Peyer's patch (tissue), 4 donors: ENCODE results near the gene BTD. TPM values are rescaled to one million over a fixed set of nuclear protein-coding genes. Genes with fewer than 3 reads are reported as not detected.

Source experiments
- DNase-seq, 3 donors: peaks; one replicate each; pipeline ENCODE4 v3.0.0-alpha.2; 2017 to 2019
- H3K27ac ChIP-seq, 4 donors: fragments of 200-600 bp; sonication (generic); one replicate each; pipeline ENCODE4 v1.5.1; 2016 to 2019
- H3K27me3 ChIP-seq, 2 donors: fragments of 200-600 bp; sonication (generic); one replicate each; pipeline ENCODE4 v1.5.1; 2019
- H3K36me3 ChIP-seq, 3 donors: fragments of 200-600 bp; sonication (generic); one replicate each; pipeline ENCODE4 v1.5.1; 2016 to 2019
- H3K4me1 ChIP-seq, 4 donors: fragments of 200-600 bp; sonication (generic); one replicate each; pipeline ENCODE4 v1.5.1; 2016 to 2019
- H3K4me3 ChIP-seq, 4 donors: fragments of 200-600 bp; sonication (generic); 1 replicate in 3 of 4; 2 replicates in 1 of 4; pipeline ENCODE4 v1.5.1; 2016 to 2019; ENCODE audit warnings: mild to moderate bottlenecking in 1 of 4
- H3K9me3 ChIP-seq, 4 donors: fragments of 200-600 bp; sonication (generic); one replicate each; pipeline ENCODE4 v1.5.1; 2016 to 2019; ENCODE audit warnings: mild to moderate bottlenecking in 1 of 4
- POLR2A ChIP-seq, 2 donors: fragments of 450-650 bp; IDR thresholded peaks; one replicate each; pipeline ENCODE4 v1.5.1; 2017; ENCODE audit warnings: antibody characterized with exemption in 2 of 2, mild to moderate bottlenecking in 2 of 2, moderate library complexity in 2 of 2
- total RNA-seq, 4 donors: library from RNA; depleted of rRNA; stranded (reverse); fragments of >200 nt; gene quantifications; one replicate each; pipeline ENCODE4 v1.1.0, GENCODE V29; 2016
- TF ChIP-seq, protein P1 (sequence below), 6 experiments: fragments of 450-650 bp in 4 of 6; fragments of 200-600 bp in 2 of 6; sonication (generic) in 1 of 6; IDR thresholded peaks; one replicate each; pipeline ENCODE4 v1.5.1; 2017 to 2019; ENCODE audit warnings: antibody characterized with exemption in 6 of 6, mild to moderate bottlenecking in 3 of 6, moderate library complexity in 1 of 6

BTD gene
- total RNA-seq, 4 donors from 2014 or later: 9.1 to 88.4 (median 59.9) TPM

DNA sequence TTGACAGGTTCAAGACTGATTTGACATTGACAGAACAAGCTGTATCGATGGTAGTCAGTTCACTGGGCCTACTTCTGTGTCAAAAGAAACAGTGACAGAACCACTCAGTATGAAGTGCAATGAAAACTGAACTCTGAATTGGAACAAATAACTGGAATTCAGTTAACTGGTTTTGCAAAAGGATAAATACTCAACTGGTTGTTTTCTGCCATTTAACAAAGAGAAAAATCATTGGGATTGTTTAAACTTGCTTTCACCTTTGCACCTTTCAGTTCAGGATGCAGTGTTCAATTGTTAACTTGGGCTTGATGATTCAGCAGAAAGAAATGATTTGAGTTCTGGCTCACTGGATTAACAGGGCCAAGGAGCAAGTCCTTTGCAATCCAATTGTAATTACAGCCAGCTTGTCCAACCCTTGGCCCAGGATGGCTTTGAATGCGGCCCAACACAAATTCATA lies 4.9 kb downstream of the BTD start:
- Histone ChIP-seq H3K9me3 (no peaks in the 10 kb centered on the region), H3K36me3 (no peaks in the 10 kb centered on the region), H3K4me1 (peaks cover 0 to 27% (median 0%) of the 10 kb centered on the region in 4 donors), H3K27ac (peak overlapping the region in 3 of 4 donors; percentile 10 to 76 (median 59)), H3K4me3 (no peak overlapping the region), H3K27me3 (no peaks in the 10 kb centered on the region)
- TF ChIP-seq POLR2A (IDR thresholded peaks at IDR 0.05): no peak
- TF ChIP-seq, protein P1, sequence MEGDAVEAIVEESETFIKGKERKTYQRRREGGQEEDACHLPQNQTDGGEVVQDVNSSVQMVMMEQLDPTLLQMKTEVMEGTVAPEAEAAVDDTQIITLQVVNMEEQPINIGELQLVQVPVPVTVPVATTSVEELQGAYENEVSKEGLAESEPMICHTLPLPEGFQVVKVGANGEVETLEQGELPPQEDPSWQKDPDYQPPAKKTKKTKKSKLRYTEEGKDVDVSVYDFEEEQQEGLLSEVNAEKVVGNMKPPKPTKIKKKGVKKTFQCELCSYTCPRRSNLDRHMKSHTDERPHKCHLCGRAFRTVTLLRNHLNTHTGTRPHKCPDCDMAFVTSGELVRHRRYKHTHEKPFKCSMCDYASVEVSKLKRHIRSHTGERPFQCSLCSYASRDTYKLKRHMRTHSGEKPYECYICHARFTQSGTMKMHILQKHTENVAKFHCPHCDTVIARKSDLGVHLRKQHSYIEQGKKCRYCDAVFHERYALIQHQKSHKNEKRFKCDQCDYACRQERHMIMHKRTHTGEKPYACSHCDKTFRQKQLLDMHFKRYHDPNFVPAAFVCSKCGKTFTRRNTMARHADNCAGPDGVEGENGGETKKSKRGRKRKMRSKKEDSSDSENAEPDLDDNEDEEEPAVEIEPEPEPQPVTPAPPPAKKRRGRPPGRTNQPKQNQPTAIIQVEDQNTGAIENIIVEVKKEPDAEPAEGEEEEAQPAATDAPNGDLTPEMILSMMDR (IDR thresholded peaks at IDR 0.05): no peak
- peak in 1 of 3 donors; percentile 64 for DNase-seq

DNA sequence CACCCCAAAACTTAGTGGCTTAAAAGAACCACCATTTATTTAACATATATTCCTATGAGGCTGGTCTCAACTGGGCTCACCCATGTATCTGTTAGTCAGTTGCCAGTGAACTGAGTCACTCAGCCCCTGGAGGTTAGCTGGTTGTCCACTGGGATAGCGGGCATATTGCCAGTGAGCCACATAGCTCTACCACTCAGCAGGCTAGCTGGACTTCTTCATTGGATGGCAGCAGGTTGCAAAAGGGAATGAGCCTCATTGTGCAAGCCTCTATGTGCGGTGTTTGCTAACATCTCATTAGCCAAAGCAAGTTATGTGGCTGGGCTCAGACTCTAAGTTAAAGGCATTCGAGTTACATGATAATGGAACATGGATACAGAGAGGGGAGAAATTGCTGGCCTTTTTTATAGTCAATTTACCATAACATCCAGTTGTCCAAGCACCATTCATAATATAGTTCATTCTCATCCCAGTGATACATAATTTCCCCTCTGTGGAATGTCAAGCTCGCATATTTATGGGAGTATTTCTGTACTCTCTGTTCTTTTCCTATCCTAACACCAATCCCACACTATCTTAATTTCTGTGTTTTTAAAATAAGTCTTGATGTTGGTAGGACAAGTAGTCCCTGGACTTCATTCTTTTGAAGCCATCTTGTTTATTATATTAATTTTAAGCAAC lies 8.7 kb downstream of the BTD start:
- no peak overlapping the region for H3K4me3 ChIP-seq
- H3K4me1 ChIP-seq: peaks cover 0 to 14% (median 0%) of the 10 kb centered on the region in 4 donors
- H3K27ac ChIP-seq: no peak overlapping the region
- H3K9me3 ChIP-seq: no peaks in the 10 kb centered on the region
- H3K27me3 ChIP-seq: no peaks in the 10 kb centered on the region
- DNase-seq: no peak
- H3K36me3 ChIP-seq: no peaks in the 10 kb centered on the region
- no peak for TF ChIP-seq POLR2A (IDR thresholded peaks at IDR 0.05)
- TF ChIP-seq, protein P1 (IDR thresholded peaks at IDR 0.05): no peak

DNA sequence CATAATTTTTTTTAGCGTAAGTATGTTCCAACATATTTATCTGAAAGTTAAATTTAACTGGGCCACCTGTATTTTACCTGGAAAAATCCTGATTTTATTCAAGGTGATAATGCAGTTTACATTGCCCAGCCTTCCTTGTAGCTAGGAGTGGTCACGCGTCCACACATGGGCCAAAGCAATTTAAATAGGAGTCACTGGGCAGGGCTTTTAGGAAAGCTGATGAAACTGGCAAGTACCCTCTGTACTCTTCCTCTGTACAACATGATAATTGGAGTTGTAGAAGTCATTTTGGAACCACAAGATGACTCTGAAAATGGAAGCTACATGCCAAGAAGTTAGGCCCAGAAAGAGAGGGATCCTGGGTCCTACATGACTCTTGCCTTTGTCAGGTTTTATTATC lies 9.5 kb downstream of the BTD start:
- no peak for DNase-seq
- H3K4me3 ChIP-seq: no peak overlapping the region
- no peaks in the 10 kb centered on the region for H3K27me3 ChIP-seq
- TF ChIP-seq POLR2A (IDR thresholded peaks at IDR 0.05): no peak
- TF ChIP-seq, protein P1 (IDR thresholded peaks at IDR 0.05): no peak
- no peaks in the 10 kb centered on the region for H3K9me3 ChIP-seq
- peak overlapping the region in 1 of 4 donors; percentile 6 for H3K27ac ChIP-seq
- peaks cover 0 to 14% (median 0%) of the 10 kb centered on the region in 4 donors for H3K4me1 ChIP-seq
- H3K36me3 ChIP-seq: no peaks in the 10 kb centered on the region

DNA sequence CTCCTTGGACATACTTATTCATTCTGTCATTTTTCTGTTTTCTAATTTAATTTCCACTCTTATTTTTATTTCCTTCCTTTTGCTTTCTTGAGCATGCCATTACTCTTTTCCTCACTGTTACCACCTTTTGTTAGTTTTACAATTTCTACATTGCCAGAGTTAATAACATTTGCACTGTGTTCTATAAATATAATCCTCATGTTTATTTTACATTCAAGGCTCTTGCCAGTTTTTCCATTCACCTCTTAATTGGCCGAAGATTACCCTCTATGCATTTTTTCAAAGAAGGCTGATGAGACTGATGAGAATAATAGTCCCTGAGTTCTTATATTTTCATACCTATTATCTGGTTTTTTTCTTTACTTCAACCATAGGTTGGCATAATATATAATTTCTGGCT lies 10.5 kb downstream of the BTD start:
- no peaks in the 10 kb centered on the region for H3K27me3 ChIP-seq
- H3K4me1 ChIP-seq: peaks cover 0 to 12% (median 0%) of the 10 kb centered on the region in 4 donors
- no peaks in the 10 kb centered on the region for H3K36me3 ChIP-seq
- H3K27ac ChIP-seq: no peak overlapping the region
- TF ChIP-seq, protein P1 (IDR thresholded peaks at IDR 0.05): no peak
- no peak for TF ChIP-seq POLR2A (IDR thresholded peaks at IDR 0.05)
- H3K4me3 ChIP-seq: no peak overlapping the region
- no peak for DNase-seq
- H3K9me3 ChIP-seq: no peaks in the 10 kb centered on the region

DNA sequence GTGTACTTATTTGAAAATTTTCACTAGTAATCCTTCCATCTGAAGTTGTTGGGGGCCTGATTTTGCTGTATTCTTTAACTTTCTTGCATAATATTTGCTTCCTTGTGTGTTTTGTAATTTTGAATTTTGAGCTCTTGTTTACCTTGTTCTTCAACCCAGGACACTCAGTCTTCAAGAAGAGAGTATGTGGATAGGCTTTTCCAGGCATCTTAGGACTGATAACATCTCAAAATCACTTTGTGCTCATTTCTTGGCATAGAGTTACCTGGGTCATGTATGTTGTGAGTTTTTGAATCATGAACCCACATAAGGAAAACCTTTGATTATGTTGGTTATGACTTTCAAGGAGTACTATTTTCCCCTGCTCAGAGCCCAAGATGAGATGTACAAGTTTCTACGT lies 13.4 kb downstream of the BTD start:
- Histone ChIP-seq H3K4me1 (no peaks in the 10 kb centered on the region), H3K27ac (no peak overlapping the region), H3K9me3 (peaks cover 0 to 4% (median 1%) of the 10 kb centered on the region in 4 donors), H3K36me3 (no peaks in the 10 kb centered on the region), H3K4me3 (no peak overlapping the region), H3K27me3 (no peaks in the 10 kb centered on the region)
- no peak for TF ChIP-seq POLR2A (IDR thresholded peaks at IDR 0.05)
- TF ChIP-seq, protein P1 (IDR thresholded peaks at IDR 0.05): no peak
- DNase-seq: no peak
